ENCODE measurements around the gene IGF1.

The IGF1 gene

GRCh38 chr12:102496591-102496990 is 16.2 kb upstream of the IGF1 start:
- no peak for DNase-seq (ENCODE audit: low read depth in 2 of 2)

DNA sequence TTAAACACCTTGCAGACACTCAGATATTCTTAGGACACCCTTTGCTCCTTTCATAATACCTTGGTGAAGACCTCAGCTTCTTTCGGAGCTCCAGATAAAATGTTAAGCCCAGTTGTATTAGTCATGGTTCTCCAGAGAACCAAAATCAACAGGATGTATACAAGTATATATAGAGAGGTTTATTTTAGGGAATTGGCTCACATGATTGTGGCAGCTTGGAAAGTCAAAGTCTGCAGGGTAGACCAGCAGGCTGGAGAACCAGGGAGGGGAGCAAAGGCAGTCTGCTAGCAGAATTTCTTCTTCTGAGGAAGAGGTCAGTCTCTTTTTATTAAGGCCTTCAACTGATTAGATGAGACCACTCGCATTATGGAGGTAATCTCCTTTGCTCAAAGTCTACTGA is 6.9 kb upstream of the IGF1 start:
- DNase-seq (ENCODE audit: low read depth in 2 of 2) = no peak

DNA sequence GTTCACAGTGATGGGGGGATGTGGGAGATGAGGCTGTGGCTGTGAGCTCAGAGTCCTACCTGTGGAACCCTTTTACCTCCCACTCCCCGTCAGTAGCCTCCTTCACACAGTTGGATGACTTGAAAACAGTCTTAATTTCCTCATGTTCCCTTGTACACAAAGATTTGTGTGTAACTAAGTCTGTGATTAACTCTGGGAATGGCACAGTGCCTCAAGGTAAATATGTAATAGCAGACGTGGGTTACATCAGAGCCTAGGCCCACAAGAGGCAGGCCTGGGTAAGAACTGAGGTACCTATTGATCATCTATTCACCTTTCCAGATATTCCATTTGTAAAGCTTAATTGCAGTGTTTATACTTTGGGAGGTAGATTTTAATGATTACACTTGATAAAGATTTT is 5.8 kb upstream of the IGF1 start:
- DNase-seq (ENCODE audit: low read depth in 2 of 2) = no peak

GRCh38 chr12:102484428-102484958 is 4.1 kb upstream of the IGF1 start:
- DNase-seq (ENCODE audit: low read depth in 2 of 2) = no peak

DNA sequence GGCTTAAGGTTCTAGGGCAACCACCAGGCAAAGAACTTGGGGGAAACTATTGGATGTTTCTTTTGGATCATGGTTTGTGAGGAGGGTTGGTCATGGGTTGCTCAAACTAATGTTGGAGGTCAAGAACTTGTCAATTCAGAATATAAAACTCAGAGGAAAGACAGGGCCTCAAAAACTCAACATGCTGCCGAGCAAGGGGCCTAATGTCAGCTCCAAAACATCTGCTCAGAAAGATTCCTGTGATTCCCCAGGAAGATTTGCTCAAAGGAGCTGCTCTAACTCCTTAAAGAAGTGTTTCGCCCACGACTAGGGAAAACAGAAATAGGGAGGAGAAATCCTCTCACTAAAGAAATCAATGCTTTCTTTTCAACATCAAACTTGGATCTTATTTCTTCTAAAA is 3.7 kb upstream of the IGF1 start:
- no peak for DNase-seq (ENCODE audit: low read depth in 2 of 2)

- DNase-seq (ENCODE audit: low read depth in 2 of 2) = no peak
Observed at GRCh38 chr12:102483466-102483865, 3.1 kb upstream of the IGF1 start.

GRCh38 chr12:102481705-102482425 is 1.5 kb upstream of the IGF1 start:
- no peak for DNase-seq (ENCODE audit: low read depth in 2 of 2)

DNA sequence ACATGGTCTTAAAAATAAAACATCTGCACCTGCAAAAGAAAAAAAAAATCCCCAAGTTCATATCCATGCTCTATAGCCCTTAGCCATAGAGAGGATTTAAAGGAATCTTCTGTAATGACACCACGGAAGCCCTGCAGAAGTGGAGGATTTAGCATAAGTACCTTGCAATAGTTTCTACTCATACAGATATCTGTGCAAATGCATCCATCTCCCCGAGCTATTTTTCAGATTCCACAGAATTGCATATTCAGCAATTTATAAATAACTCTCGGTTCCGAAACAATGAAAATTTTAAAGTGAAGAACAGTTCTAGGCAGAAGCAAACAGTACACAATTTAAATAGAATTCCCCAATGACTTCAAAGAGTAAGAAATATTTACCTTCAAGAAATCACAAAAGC is 424 bp downstream of the IGF1 start:
- no peak for DNase-seq (ENCODE audit: low read depth in 2 of 2)

DNA sequence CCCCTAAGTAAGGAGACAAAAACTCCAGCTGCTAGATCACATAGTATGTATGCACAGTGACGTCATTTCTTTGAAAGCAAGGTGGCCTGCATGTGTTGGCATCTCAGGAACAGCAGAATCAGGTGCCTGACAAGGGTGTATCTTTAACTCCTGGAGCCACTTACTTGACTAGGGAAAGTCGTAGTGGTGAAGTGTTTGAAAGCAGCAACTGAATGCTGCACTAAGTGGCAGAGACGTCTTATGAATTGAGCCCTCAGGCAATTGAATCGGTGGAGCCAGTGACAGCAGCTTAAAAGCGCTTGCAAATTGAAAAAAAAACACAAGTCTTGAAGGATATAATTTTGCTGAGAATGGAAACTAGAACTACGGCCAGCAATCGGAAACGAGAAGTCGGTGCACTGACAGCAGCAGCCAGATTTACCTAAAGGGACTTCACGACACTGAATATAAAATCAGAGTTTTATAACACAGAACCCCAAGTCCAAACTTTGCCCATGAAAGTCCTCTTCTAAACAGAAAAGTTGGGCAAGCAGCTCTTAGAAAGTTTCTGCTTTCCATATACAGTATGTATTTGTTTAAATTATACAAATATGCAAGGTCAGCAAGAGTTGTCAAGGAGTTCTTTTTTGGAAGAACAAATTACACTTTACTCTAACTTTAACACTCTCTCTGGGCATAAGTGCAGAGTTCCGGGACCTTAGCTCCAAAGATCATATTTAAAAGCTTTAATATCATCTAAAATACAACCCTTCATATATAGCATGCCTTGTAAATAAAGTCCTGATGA is 1.1 kb downstream of the IGF1 start:
- no peak for DNase-seq (ENCODE audit: low read depth in 2 of 2)

DNA sequence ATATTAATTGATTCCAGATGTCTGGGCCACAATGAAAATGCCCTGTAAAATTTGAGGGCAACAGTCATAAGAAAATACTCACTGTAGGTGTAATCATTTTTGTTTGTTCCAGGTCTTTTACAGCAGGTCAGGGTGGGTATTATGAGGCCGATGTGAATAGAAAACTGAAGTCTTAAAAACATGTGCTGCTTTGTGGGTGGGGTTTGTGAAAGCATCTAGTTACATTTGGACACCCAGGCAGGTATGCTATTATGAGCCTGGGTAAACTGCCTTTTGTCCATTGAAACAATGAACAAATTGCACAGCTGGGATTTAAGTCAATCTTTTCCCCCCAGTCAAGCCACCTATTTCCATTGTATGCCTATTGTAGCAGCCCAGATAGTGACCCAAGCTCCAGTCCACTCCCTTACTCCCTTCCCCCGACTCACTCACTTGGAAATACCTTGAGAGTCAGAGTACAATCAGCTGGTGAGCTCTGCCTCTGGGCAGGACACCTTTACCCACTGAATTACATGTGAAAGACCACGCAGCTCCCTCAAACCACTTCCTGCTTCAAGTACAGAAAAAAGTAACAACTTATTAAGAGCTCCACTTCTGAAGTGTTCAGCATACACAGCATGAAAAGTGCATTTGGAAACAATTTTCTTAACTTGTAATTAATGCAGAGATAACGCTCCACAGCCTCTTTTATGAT is 1.8 kb downstream of the IGF1 start:
- no peak for DNase-seq (ENCODE audit: low read depth in 2 of 2)

DNA sequence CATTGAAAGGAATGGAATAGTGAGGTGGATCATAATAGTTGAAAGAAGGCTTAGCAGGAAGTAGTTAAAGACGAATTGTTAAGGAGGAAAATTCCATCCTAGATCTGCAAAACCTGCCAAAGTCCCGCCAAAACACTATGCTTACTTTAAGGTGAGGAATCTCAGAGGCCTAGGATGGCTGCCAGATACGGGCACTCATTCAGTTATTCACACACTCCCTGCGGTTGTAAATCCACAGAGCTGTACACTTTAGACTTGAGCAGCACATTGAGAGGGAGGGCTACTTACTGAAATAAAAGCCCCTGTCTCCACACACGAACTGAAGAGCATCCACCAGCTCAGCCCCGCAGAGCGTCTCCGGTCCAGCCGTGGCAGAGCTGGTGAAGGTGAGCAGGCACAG is 5.0 kb downstream of the IGF1 start:
- DNase-seq (ENCODE audit: low read depth in 2 of 2) = no peak

- no peak for DNase-seq (ENCODE audit: low read depth in 2 of 2)
Observed at GRCh38 chr12:102474438-102475064, 5.8 kb downstream of the IGF1 start.

GRCh38 chr12:102472496-102472895 is 7.9 kb downstream of the IGF1 start:
- DNase-seq (ENCODE audit: low read depth in 2 of 2) = no peak

DNA sequence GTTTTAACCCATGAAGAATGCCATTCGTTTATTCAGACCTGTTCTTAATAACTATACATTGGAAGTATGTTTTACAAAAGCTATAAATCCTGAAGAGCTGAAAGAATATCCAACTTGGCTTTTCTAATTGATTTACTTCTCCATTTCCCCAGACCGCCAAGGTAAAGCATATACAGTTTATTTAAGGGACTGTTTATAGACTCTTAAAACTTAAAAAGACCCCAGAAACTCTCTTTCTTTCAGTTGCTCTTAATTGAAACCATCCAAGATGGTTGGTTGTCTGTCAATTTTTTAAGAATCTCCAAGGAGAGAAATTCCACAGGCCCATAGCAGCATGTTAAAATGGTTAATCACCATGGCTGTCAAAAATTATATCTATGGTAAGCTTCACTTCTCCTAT is 8.8 kb downstream of the IGF1 start:
- no peak for DNase-seq (ENCODE audit: low read depth in 2 of 2)

DNA sequence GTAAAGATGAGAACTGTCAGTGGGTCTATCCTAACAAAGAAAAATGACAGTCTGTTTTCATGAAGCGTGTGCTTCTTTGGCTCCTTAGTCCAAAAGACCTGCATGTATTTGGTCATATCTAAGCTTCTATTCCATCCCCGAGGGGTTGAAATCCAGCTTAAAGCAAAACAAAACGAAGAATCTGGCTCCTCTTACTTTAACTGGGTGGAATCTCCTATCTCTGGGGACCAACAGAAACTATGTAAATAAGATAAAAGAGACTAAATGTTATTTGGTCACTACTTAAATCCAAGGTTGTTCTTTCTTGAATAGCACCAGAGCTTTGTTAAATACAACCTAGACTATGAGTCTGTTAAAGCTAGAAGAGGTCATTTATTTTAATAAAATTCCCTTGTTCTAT is 9.4 kb downstream of the IGF1 start:
- no peak for DNase-seq (ENCODE audit: low read depth in 2 of 2)

DNA sequence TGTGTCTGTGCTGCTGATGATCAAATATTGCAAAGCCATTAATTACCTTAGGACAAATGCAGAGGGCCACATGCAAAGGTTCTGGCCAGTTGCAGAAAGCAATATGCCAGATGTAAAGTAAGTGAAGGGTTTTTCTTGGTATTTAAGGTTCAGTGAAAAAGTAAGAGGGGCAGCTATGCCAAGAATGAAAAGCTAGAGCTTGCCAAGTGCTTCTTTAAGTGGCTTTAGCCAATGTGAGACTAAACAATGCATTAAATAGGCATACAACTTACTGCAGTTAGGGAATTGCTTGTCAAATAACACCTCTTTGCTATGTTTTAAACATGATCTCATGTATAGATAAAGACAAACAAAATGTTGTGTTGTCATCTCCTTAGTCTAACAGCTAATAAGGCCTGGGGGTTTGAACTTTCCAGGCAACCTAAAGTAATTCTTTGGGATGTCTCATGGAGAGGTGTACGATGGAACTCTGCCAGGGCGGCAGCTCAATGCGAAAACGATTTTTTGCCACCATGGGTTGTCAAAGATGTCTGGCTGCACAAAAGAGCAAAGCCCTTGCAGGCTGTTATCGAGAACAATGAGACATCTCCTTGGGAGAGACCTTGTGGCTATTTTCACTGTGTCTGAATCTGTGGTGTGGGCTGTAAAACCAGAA is 12.0 kb downstream of the IGF1 start:
- DNase-seq (ENCODE audit: low read depth in 2 of 2) = no peak

DNA sequence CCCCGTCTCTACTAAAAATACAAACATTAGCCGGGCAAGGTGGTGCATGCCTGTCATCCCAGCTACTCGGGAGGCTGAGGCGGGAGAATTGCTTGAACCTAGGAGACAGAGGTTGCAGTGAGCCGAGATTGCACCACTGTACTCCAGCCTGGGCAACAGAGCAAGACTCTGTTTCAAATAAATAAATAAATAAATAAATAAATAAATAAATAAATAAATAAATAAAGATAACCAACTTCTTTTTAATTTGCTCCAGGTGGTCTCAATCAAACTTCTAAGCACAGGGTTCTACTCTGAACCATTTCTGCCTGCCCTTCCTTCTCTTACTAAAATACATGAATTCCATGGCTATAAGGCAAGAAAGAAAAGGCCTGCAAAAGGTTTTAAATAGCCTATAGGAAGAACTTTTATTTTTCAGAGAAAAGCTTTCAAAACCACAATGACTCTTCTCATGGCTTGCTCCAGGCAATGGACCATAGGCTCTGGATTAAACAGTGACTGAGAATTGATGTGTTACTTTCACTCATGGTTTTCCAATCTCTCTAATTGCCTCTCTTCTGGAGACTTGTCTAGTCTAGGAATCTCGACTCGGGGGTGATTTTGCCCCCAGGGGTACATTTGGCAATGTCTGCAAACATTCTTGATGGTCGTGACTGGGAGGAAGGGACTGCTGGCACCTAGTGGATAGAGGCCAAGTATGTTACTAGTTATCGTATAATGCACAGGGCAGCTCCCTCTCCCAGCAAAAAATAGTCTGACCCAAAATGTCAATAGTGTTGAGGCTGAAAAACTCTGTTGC is 14.4 kb downstream of the IGF1 start:
- no peak for DNase-seq (ENCODE audit: low read depth in 2 of 2)

DNA sequence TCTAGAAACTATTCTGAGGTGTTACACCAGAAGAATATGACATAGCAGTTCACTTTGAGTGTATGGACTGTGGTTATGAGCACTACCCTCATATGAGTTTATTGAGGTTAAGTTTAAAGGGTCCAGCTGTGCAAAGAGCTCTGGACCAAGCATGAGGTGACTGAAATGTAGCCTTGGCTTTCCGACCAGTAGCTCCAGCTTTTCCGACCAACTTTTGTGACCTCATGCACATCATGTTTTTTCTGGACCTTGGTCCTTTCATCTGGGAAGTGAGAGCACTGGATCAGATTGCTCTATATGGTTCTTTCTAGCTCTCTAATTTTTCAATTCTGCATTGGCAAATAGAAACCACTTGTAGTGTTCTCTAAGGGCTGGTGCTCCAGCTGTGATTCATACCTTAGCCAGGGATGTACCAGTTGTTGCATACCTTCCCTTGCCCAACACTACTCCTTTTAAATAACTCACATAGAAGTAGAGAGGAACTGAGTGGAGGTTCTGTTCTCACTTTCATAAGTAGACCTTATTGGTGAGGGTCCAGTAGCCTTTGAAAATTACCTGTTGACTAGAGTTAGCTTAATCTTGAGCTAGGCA is 16.6 kb downstream of the IGF1 start:
- no peak for DNase-seq (ENCODE audit: low read depth in 2 of 2)

DNA sequence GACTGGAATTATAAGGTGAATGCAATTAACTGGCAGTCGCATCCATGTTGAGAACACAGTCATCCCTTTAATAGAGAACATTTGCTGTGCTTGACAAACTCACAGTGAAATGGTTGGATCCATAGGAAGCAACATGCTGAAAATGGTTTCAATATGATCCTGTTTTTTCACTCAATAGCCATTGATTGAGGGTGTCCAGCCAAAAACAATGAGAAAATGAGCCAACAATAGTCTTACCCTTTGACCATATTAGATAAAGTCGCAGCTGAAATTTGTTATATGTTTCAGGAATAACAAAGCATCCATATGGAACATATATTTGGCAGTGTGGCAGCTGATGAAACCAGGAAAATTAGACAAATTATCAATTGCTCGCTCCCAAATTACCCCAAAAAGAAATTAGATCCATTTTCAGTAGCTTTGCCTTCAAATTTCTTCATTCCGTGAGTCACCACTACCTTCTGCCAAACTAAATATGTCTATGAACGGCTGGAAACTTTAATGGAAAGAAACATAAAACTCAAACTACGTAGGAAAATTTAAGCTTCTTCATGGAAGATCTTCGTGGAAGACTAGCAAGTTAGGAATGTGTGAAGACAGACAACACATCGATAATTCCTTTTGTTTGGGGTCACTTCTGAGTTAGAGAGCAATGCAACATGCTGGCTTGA is 17.4 kb downstream of the IGF1 start:
- peak; percentile 19 to 29 for DNase-seq (ENCODE audit: low read depth in 2 of 2)

GRCh38 chr12:102462386-102462785 is 18.0 kb downstream of the IGF1 start:
- DNase-seq (ENCODE audit: low read depth in 2 of 2) = no peak
